ENCODE results near the gene SLC39A11. TPM values are rescaled to one million over a fixed set of nuclear protein-coding genes. Genes with fewer than 3 reads are reported as not detected.
"Not testable (repeated sequence)": the region's sequence is repeated elsewhere in the genome, so short reads cannot be mapped to it uniquely, and the experiment has no call there.

The SLC39A11 gene
- total RNA-seq, 1 donor from 2014 or later, result 13.0 TPM

GRCh38 chr17:73083432-73083831 is 9.1 kb downstream of the SLC39A11 start:
- no peak overlapping the region for H3K9ac ChIP-seq (ENCODE audit: low read depth in 1 of 3, low read length in 3 of 3)
- no peak overlapping the region for H3K4me3 ChIP-seq (ENCODE audit: low read length in 3 of 3)
- peaks cover 0 to 3% (median 0%) of the 10 kb centered on the region in 3 donors for H3K4me1 ChIP-seq (ENCODE audit: control insufficient read depth in 3 of 3, insufficient read depth in 3 of 3, low read length in 3 of 3)
- H3K36me3 ChIP-seq (ENCODE audit: control insufficient read depth in 3 of 3, insufficient read depth in 3 of 3, low read length in 3 of 3), result peaks cover 11 to 18% (median 14%) of the 10 kb centered on the region in 3 donors
- no peaks in the 10 kb centered on the region for H3K27me3 ChIP-seq (ENCODE audit: control insufficient read depth in 3 of 3, insufficient read depth in 3 of 3, low read length in 3 of 3)
- no peaks in the 10 kb centered on the region for H3K9me3 ChIP-seq (ENCODE audit: control insufficient read depth in 3 of 3, low read length in 3 of 3)
- no peak overlapping the region for H3K27ac ChIP-seq (ENCODE audit: low read depth, low read length)

GRCh38 chr17:73074566-73074965 is 17.9 kb downstream of the SLC39A11 start:
- no peak overlapping the region for H3K27ac ChIP-seq (ENCODE audit: low read depth, low read length)
- no peaks in the 10 kb centered on the region for H3K9me3 ChIP-seq (ENCODE audit: control insufficient read depth in 3 of 3, low read length in 3 of 3)
- no peak overlapping the region for H3K9ac ChIP-seq (ENCODE audit: low read depth in 1 of 3, low read length in 3 of 3)

GRCh38 chr17:73072219-73072962 is 20.1 kb downstream of the SLC39A11 start:
- H3K4me3 ChIP-seq (ENCODE audit: low read length in 3 of 3), result no peak overlapping the region
- no peak overlapping the region for H3K9ac ChIP-seq (ENCODE audit: low read depth in 1 of 3, low read length in 3 of 3)
- H3K4me1 ChIP-seq (ENCODE audit: control insufficient read depth in 3 of 3, insufficient read depth in 3 of 3, low read length in 3 of 3), result peaks cover 12 to 17% (median 16%) of the 10 kb centered on the region in 3 donors
- peaks cover 0 to 2% (median 2%) of the 10 kb centered on the region in 3 donors for H3K36me3 ChIP-seq (ENCODE audit: control insufficient read depth in 3 of 3, insufficient read depth in 3 of 3, low read length in 3 of 3)
- no peaks in the 10 kb centered on the region for H3K9me3 ChIP-seq (ENCODE audit: control insufficient read depth in 3 of 3, low read length in 3 of 3)
- H3K27ac ChIP-seq (ENCODE audit: low read depth, low read length), result no peak overlapping the region
- H3K27me3 ChIP-seq (ENCODE audit: control insufficient read depth in 3 of 3, insufficient read depth in 3 of 3, low read length in 3 of 3), result no peaks in the 10 kb centered on the region

More at GRCh38 chr17:73074566-73074965, 17.9 kb downstream of the SLC39A11 start:
- no peaks in the 10 kb centered on the region for H3K27me3 ChIP-seq (ENCODE audit: control insufficient read depth in 3 of 3, insufficient read depth in 3 of 3, low read length in 3 of 3)
- H3K4me1 ChIP-seq (ENCODE audit: control insufficient read depth in 3 of 3, insufficient read depth in 3 of 3, low read length in 3 of 3), result peaks cover 5 to 7% (median 6%) of the 10 kb centered on the region in 3 donors
- H3K4me3 ChIP-seq (ENCODE audit: low read length in 3 of 3), result no peak overlapping the region
- H3K36me3 ChIP-seq (ENCODE audit: control insufficient read depth in 3 of 3, insufficient read depth in 3 of 3, low read length in 3 of 3), result peaks cover 0 to 2% (median 2%) of the 10 kb centered on the region in 3 donors

- H3K36me3 ChIP-seq (ENCODE audit: control insufficient read depth in 3 of 3, insufficient read depth in 3 of 3, low read length in 3 of 3), result peaks cover 0 to 2% (median 2%) of the 10 kb centered on the region in 3 donors
- H3K4me1 ChIP-seq (ENCODE audit: control insufficient read depth in 3 of 3, insufficient read depth in 3 of 3, low read length in 3 of 3), result peaks cover 14 to 22% (median 18%) of the 10 kb centered on the region in 3 donors
- H3K27me3 ChIP-seq (ENCODE audit: control insufficient read depth in 3 of 3, insufficient read depth in 3 of 3, low read length in 3 of 3), result no peaks in the 10 kb centered on the region
- no peak overlapping the region for H3K4me3 ChIP-seq (ENCODE audit: low read length in 3 of 3)
- H3K9me3 ChIP-seq (ENCODE audit: control insufficient read depth in 3 of 3, low read length in 3 of 3), result no peaks in the 10 kb centered on the region
- no peak overlapping the region for H3K27ac ChIP-seq (ENCODE audit: low read depth, low read length)
- H3K9ac ChIP-seq (ENCODE audit: low read depth in 1 of 3, low read length in 3 of 3), result no peak overlapping the region
Observed at GRCh38 chr17:73071066-73071999, 21.2 kb downstream of the SLC39A11 start.

GRCh38 chr17:73069841-73070240 is 22.6 kb downstream of the SLC39A11 start:
- H3K36me3 ChIP-seq (ENCODE audit: control insufficient read depth in 3 of 3, insufficient read depth in 3 of 3, low read length in 3 of 3), result peaks cover 0 to 2% (median 2%) of the 10 kb centered on the region in 3 donors
- no peak overlapping the region for H3K4me3 ChIP-seq (ENCODE audit: low read length in 3 of 3)
- H3K27me3 ChIP-seq (ENCODE audit: control insufficient read depth in 3 of 3, insufficient read depth in 3 of 3, low read length in 3 of 3), result no peaks in the 10 kb centered on the region
- no peak overlapping the region for H3K9ac ChIP-seq (ENCODE audit: low read depth in 1 of 3, low read length in 3 of 3)
- no peak overlapping the region for H3K27ac ChIP-seq (ENCODE audit: low read depth, low read length)
- peaks cover 24 to 34% (median 26%) of the 10 kb centered on the region in 3 donors for H3K4me1 ChIP-seq (ENCODE audit: control insufficient read depth in 3 of 3, insufficient read depth in 3 of 3, low read length in 3 of 3)
- H3K9me3 ChIP-seq (ENCODE audit: control insufficient read depth in 3 of 3, low read length in 3 of 3), result no peaks in the 10 kb centered on the region

- no peak overlapping the region for H3K4me3 ChIP-seq (ENCODE audit: low read length in 3 of 3)
- H3K27ac ChIP-seq (ENCODE audit: low read depth, low read length), result no peak overlapping the region
Observed at GRCh38 chr17:73069164-73069770, 23.2 kb downstream of the SLC39A11 start.

GRCh38 chr17:73068322-73069153 is 23.9 kb downstream of the SLC39A11 start:
- Histone ChIP-seq H3K36me3 (ENCODE audit: control insufficient read depth in 3 of 3, insufficient read depth in 3 of 3, low read length in 3 of 3) (peaks cover 0 to 2% (median under 1%) of the 10 kb centered on the region in 3 donors), H3K4me3 (ENCODE audit: low read length in 3 of 3) (no peak overlapping the region), H3K4me1 (ENCODE audit: control insufficient read depth in 3 of 3, insufficient read depth in 3 of 3, low read length in 3 of 3) (peaks cover 33 to 47% (median 35%) of the 10 kb centered on the region in 3 donors), H3K9ac (ENCODE audit: low read depth in 1 of 3, low read length in 3 of 3) (no peak overlapping the region), H3K27me3 (ENCODE audit: control insufficient read depth in 3 of 3, insufficient read depth in 3 of 3, low read length in 3 of 3) (no peaks in the 10 kb centered on the region), H3K9me3 (ENCODE audit: control insufficient read depth in 3 of 3, low read length in 3 of 3) (no peaks in the 10 kb centered on the region), H3K27ac (ENCODE audit: low read depth, low read length) (peak overlapping the region; percentile 40)

More at GRCh38 chr17:73069164-73069770, 23.2 kb downstream of the SLC39A11 start:
- H3K4me1 ChIP-seq (ENCODE audit: control insufficient read depth in 3 of 3, insufficient read depth in 3 of 3, low read length in 3 of 3), result peaks cover 30 to 39% (median 31%) of the 10 kb centered on the region in 3 donors
- no peak overlapping the region for H3K9ac ChIP-seq (ENCODE audit: low read depth in 1 of 3, low read length in 3 of 3)
- H3K36me3 ChIP-seq (ENCODE audit: control insufficient read depth in 3 of 3, insufficient read depth in 3 of 3, low read length in 3 of 3), result peaks cover 0 to 2% (median 2%) of the 10 kb centered on the region in 3 donors
- H3K9me3 ChIP-seq (ENCODE audit: control insufficient read depth in 3 of 3, low read length in 3 of 3), result no peaks in the 10 kb centered on the region
- H3K27me3 ChIP-seq (ENCODE audit: control insufficient read depth in 3 of 3, insufficient read depth in 3 of 3, low read length in 3 of 3), result no peaks in the 10 kb centered on the region

- not testable (repeated sequence) for H3K9me3 ChIP-seq (ENCODE audit: control insufficient read depth in 3 of 3, low read length in 3 of 3); H3K4me3 ChIP-seq (ENCODE audit: low read length in 3 of 3); H3K36me3 ChIP-seq (ENCODE audit: control insufficient read depth in 3 of 3, insufficient read depth in 3 of 3, low read length in 3 of 3); H3K27me3 ChIP-seq (ENCODE audit: control insufficient read depth in 3 of 3, insufficient read depth in 3 of 3, low read length in 3 of 3); H3K9ac ChIP-seq (ENCODE audit: low read depth in 1 of 3, low read length in 3 of 3)
- peaks cover 33 to 47% (median 35%) of the 10 kb centered on the region in 3 donors for H3K4me1 ChIP-seq (ENCODE audit: control insufficient read depth in 3 of 3, insufficient read depth in 3 of 3, low read length in 3 of 3)
- peak overlapping the region; percentile 40 for H3K27ac ChIP-seq (ENCODE audit: low read depth, low read length)
Observed at GRCh38 chr17:73067699-73068098, 24.8 kb downstream of the SLC39A11 start.

- no peak overlapping the region for H3K9ac ChIP-seq (ENCODE audit: low read depth in 1 of 3, low read length in 3 of 3)
- no peaks in the 10 kb centered on the region for H3K36me3 ChIP-seq (ENCODE audit: control insufficient read depth in 3 of 3, insufficient read depth in 3 of 3, low read length in 3 of 3)
- no peak overlapping the region for H3K27ac ChIP-seq (ENCODE audit: low read depth, low read length)
- no peaks in the 10 kb centered on the region for H3K27me3 ChIP-seq (ENCODE audit: control insufficient read depth in 3 of 3, insufficient read depth in 3 of 3, low read length in 3 of 3)
- no peak overlapping the region for H3K4me3 ChIP-seq (ENCODE audit: low read length in 3 of 3)
- H3K4me1 ChIP-seq (ENCODE audit: control insufficient read depth in 3 of 3, insufficient read depth in 3 of 3, low read length in 3 of 3), result peaks cover 33 to 47% (median 35%) of the 10 kb centered on the region in 3 donors
- no peaks in the 10 kb centered on the region for H3K9me3 ChIP-seq (ENCODE audit: control insufficient read depth in 3 of 3, low read length in 3 of 3)
Observed at GRCh38 chr17:73067075-73067474, 25.4 kb downstream of the SLC39A11 start.
